ENCODE data around the gene MEAK7.
A peak's percentile ranks its signal among the peaks of the same experiment; 100 is the strongest.

Gene MEAK7

GRCh38 chr16:84535851-84536250, 31.4 kb upstream of the MEAK7 start:
- no peak overlapping the region for H2BK15ac ChIP-seq (replicated peaks; ENCODE audit: low read depth)
- no peak overlapping the region for H3K56ac ChIP-seq (ENCODE audit: low read length)
- WGBS (ENCODE audit: extremely low coverage, insufficient coverage, low lambda C conversion rate) = no CpG with 5 or more reads among the region's 9 CpGs
- no peak overlapping the region for H2AK5ac ChIP-seq (ENCODE audit: low read length)
- no peak overlapping the region for H3K23ac ChIP-seq (ENCODE audit: low read length)
- no peak overlapping the region for H4K8ac ChIP-seq (ENCODE audit: low read depth, low read length)
- no peak overlapping the region for H3K4ac ChIP-seq (ENCODE audit: low read depth, low read length)
- H3K27ac ChIP-seq (ENCODE audit: low read depth, low read length) = no peak overlapping the region
- H3K4me1 ChIP-seq (ENCODE audit: control insufficient read depth, low read depth, low read length) = peaks cover 7% of the 10 kb centered on the region
- no peaks in the 10 kb centered on the region for H3K79me2 ChIP-seq (ENCODE audit: control insufficient read depth, insufficient read depth, low read length)
- H2BK120ac ChIP-seq (ENCODE audit: low read depth, low read length) = no peak overlapping the region
- H3K18ac ChIP-seq (ENCODE audit: low read length) = no peak overlapping the region
- no peak overlapping the region for H4K5ac ChIP-seq (ENCODE audit: low read length)
- H3K4me2 ChIP-seq (ENCODE audit: low read length) = no peak overlapping the region
- H3K27me3 ChIP-seq (ENCODE audit: insufficient read depth, low read length, poor library complexity) = no peaks in the 10 kb centered on the region
- H2BK5ac ChIP-seq (ENCODE audit: low read length) = no peak overlapping the region
- H3K4me3 ChIP-seq (ENCODE audit: low read length) = no peak overlapping the region
- no peaks in the 10 kb centered on the region for H3K36me3 ChIP-seq (ENCODE audit: control insufficient read depth, insufficient read depth, low read length)
- no peak overlapping the region for H3K9ac ChIP-seq (ENCODE audit: low read length)
- DNase-seq = no peak
- H3K79me1 ChIP-seq (ENCODE audit: low read length) = no peaks in the 10 kb centered on the region

- no peak overlapping the region for H3K56ac ChIP-seq (ENCODE audit: low read length)
- no peaks in the 10 kb centered on the region for H3K79me2 ChIP-seq (ENCODE audit: control insufficient read depth, insufficient read depth, low read length)
- no peak overlapping the region for H3K18ac ChIP-seq (ENCODE audit: low read length)
- H2AK5ac ChIP-seq (ENCODE audit: low read length) = no peak overlapping the region
- H3K79me1 ChIP-seq (ENCODE audit: low read length) = no peaks in the 10 kb centered on the region
- H2BK15ac ChIP-seq (replicated peaks; ENCODE audit: low read depth) = no peak overlapping the region
- no peak overlapping the region for H4K8ac ChIP-seq (ENCODE audit: low read depth, low read length)
- DNase-seq = peak; percentile 53
- H3K4me2 ChIP-seq (ENCODE audit: low read length) = no peak overlapping the region
- H4K5ac ChIP-seq (ENCODE audit: low read length) = no peak overlapping the region
- H2BK5ac ChIP-seq (ENCODE audit: low read length) = no peak overlapping the region
- no peak overlapping the region for H3K9ac ChIP-seq (ENCODE audit: low read length)
- no peak overlapping the region for H3K4ac ChIP-seq (ENCODE audit: low read depth, low read length)
- no peak overlapping the region for H2BK120ac ChIP-seq (ENCODE audit: low read depth, low read length)
- H3K4me1 ChIP-seq (ENCODE audit: control insufficient read depth, low read depth, low read length) = peaks cover 7% of the 10 kb centered on the region
- H3K23ac ChIP-seq (ENCODE audit: low read length) = no peak overlapping the region
- H3K36me3 ChIP-seq (ENCODE audit: control insufficient read depth, insufficient read depth, low read length) = no peaks in the 10 kb centered on the region
- no peak overlapping the region for H3K4me3 ChIP-seq (ENCODE audit: low read length)
- no peaks in the 10 kb centered on the region for H3K27me3 ChIP-seq (ENCODE audit: insufficient read depth, low read length, poor library complexity)
- no CpG with 5 or more reads among the region's 6 CpGs for WGBS (ENCODE audit: extremely low coverage, insufficient coverage, low lambda C conversion rate)
- H3K27ac ChIP-seq (ENCODE audit: low read depth, low read length) = no peak overlapping the region
Measured at GRCh38 chr16:84535408-84535807, 30.9 kb upstream of the MEAK7 start.

GRCh38 chr16:84534815-84535214, 30.4 kb upstream of the MEAK7 start:
- H2BK5ac ChIP-seq (ENCODE audit: low read length) = no peak overlapping the region
- DNase-seq = no peak
- peaks cover 7% of the 10 kb centered on the region for H3K4me1 ChIP-seq (ENCODE audit: control insufficient read depth, low read depth, low read length)
- no peak overlapping the region for H2AK5ac ChIP-seq (ENCODE audit: low read length)
- no peak overlapping the region for H3K4me3 ChIP-seq (ENCODE audit: low read length)
- no peaks in the 10 kb centered on the region for H3K79me2 ChIP-seq (ENCODE audit: control insufficient read depth, insufficient read depth, low read length)
- no peak overlapping the region for H4K8ac ChIP-seq (ENCODE audit: low read depth, low read length)
- H3K18ac ChIP-seq (ENCODE audit: low read length) = no peak overlapping the region
- no peak overlapping the region for H3K27ac ChIP-seq (ENCODE audit: low read depth, low read length)
- H4K5ac ChIP-seq (ENCODE audit: low read length) = no peak overlapping the region
- no peaks in the 10 kb centered on the region for H3K36me3 ChIP-seq (ENCODE audit: control insufficient read depth, insufficient read depth, low read length)
- no peak overlapping the region for H3K9ac ChIP-seq (ENCODE audit: low read length)
- H3K27me3 ChIP-seq (ENCODE audit: insufficient read depth, low read length, poor library complexity) = no peaks in the 10 kb centered on the region
- H3K56ac ChIP-seq (ENCODE audit: low read length) = no peak overlapping the region
- H3K4me2 ChIP-seq (ENCODE audit: low read length) = no peak overlapping the region
- H3K23ac ChIP-seq (ENCODE audit: low read length) = no peak overlapping the region
- H2BK15ac ChIP-seq (replicated peaks; ENCODE audit: low read depth) = no peak overlapping the region
- H3K4ac ChIP-seq (ENCODE audit: low read depth, low read length) = no peak overlapping the region
- 100% methylated on average over 1 of the region's 5 CpGs for WGBS (ENCODE audit: extremely low coverage, insufficient coverage, low lambda C conversion rate)
- no peaks in the 10 kb centered on the region for H3K79me1 ChIP-seq (ENCODE audit: low read length)
- no peak overlapping the region for H2BK120ac ChIP-seq (ENCODE audit: low read depth, low read length)

- H3K79me2 ChIP-seq (ENCODE audit: control insufficient read depth, insufficient read depth, low read length) = no peaks in the 10 kb centered on the region
- H3K4ac ChIP-seq (ENCODE audit: low read depth, low read length) = peak overlapping the region; percentile 48
- no peaks in the 10 kb centered on the region for H3K27me3 ChIP-seq (ENCODE audit: insufficient read depth, low read length, poor library complexity)
- no peak overlapping the region for H2BK15ac ChIP-seq (replicated peaks; ENCODE audit: low read depth)
- no peak overlapping the region for H3K18ac ChIP-seq (ENCODE audit: low read length)
- no peak overlapping the region for H4K5ac ChIP-seq (ENCODE audit: low read length)
- no CpG with 5 or more reads among the region's 11 CpGs for WGBS (ENCODE audit: extremely low coverage, insufficient coverage, low lambda C conversion rate)
- H2BK5ac ChIP-seq (ENCODE audit: low read length) = no peak overlapping the region
- no peak for DNase-seq
- H3K4me2 ChIP-seq (ENCODE audit: low read length) = no peak overlapping the region
- H2BK120ac ChIP-seq (ENCODE audit: low read depth, low read length) = peak overlapping the region; percentile 62
- peak overlapping the region; percentile 25 for H3K56ac ChIP-seq (ENCODE audit: low read length)
- peaks cover 7% of the 10 kb centered on the region for H3K4me1 ChIP-seq (ENCODE audit: control insufficient read depth, low read depth, low read length)
- no peak overlapping the region for H3K23ac ChIP-seq (ENCODE audit: low read length)
- H2AK5ac ChIP-seq (ENCODE audit: low read length) = no peak overlapping the region
- H3K27ac ChIP-seq (ENCODE audit: low read depth, low read length) = peak overlapping the region; percentile 66
- H3K4me3 ChIP-seq (ENCODE audit: low read length) = no peak overlapping the region
- H3K79me1 ChIP-seq (ENCODE audit: low read length) = no peaks in the 10 kb centered on the region
- no peak overlapping the region for H3K9ac ChIP-seq (ENCODE audit: low read length)
- no peak overlapping the region for H4K8ac ChIP-seq (ENCODE audit: low read depth, low read length)
- H3K36me3 ChIP-seq (ENCODE audit: control insufficient read depth, insufficient read depth, low read length) = no peaks in the 10 kb centered on the region
Measured at GRCh38 chr16:84532855-84533486, 28.5 kb upstream of the MEAK7 start.

GRCh38 chr16:84532291-84532724, 27.8 kb upstream of the MEAK7 start:
- Histone ChIP-seq H4K5ac (ENCODE audit: low read length) (no peak overlapping the region), H3K4ac (ENCODE audit: low read depth, low read length) (no peak overlapping the region), H2BK120ac (ENCODE audit: low read depth, low read length) (no peak overlapping the region), H3K4me3 (ENCODE audit: low read length) (no peak overlapping the region), H2BK15ac (replicated peaks; ENCODE audit: low read depth) (no peak overlapping the region), H3K79me2 (ENCODE audit: control insufficient read depth, insufficient read depth, low read length) (no peaks in the 10 kb centered on the region), H3K23ac (ENCODE audit: low read length) (no peak overlapping the region), H2BK5ac (ENCODE audit: low read length) (no peak overlapping the region), H3K4me2 (ENCODE audit: low read length) (no peak overlapping the region), H4K8ac (ENCODE audit: low read depth, low read length) (no peak overlapping the region), H2AK5ac (ENCODE audit: low read length) (no peak overlapping the region), H3K27ac (ENCODE audit: low read depth, low read length) (peak overlapping the region; percentile 66), H3K18ac (ENCODE audit: low read length) (no peak overlapping the region), H3K36me3 (ENCODE audit: control insufficient read depth, insufficient read depth, low read length) (no peaks in the 10 kb centered on the region), H3K27me3 (ENCODE audit: insufficient read depth, low read length, poor library complexity) (no peaks in the 10 kb centered on the region), H3K9ac (ENCODE audit: low read length) (no peak overlapping the region), H3K56ac (ENCODE audit: low read length) (no peak overlapping the region), H3K4me1 (ENCODE audit: control insufficient read depth, low read depth, low read length) (peaks cover 7% of the 10 kb centered on the region), H3K79me1 (ENCODE audit: low read length) (no peaks in the 10 kb centered on the region)
- DNase-seq = peak; percentile 99
- WGBS (ENCODE audit: extremely low coverage, insufficient coverage, low lambda C conversion rate) = no CpG with 5 or more reads among the region's 10 CpGs

- H3K27ac ChIP-seq (ENCODE audit: low read depth, low read length) = peak overlapping the region; percentile 53
- H3K36me3 ChIP-seq (ENCODE audit: control insufficient read depth, insufficient read depth, low read length) = no peaks in the 10 kb centered on the region
- no peak overlapping the region for H2BK15ac ChIP-seq (replicated peaks; ENCODE audit: low read depth)
- peaks cover 7% of the 10 kb centered on the region for H3K4me1 ChIP-seq (ENCODE audit: control insufficient read depth, low read depth, low read length)
- no peak overlapping the region for H2BK120ac ChIP-seq (ENCODE audit: low read depth, low read length)
- H3K56ac ChIP-seq (ENCODE audit: low read length) = peak overlapping the region; percentile 39
- DNase-seq = peak; percentile 73
- H3K9ac ChIP-seq (ENCODE audit: low read length) = no peak overlapping the region
- no peaks in the 10 kb centered on the region for H3K79me1 ChIP-seq (ENCODE audit: low read length)
- no peak overlapping the region for H2BK5ac ChIP-seq (ENCODE audit: low read length)
- H3K4me2 ChIP-seq (ENCODE audit: low read length) = no peak overlapping the region
- no peaks in the 10 kb centered on the region for H3K79me2 ChIP-seq (ENCODE audit: control insufficient read depth, insufficient read depth, low read length)
- no peak overlapping the region for H4K5ac ChIP-seq (ENCODE audit: low read length)
- no peak overlapping the region for H3K4ac ChIP-seq (ENCODE audit: low read depth, low read length)
- H3K23ac ChIP-seq (ENCODE audit: low read length) = no peak overlapping the region
- H3K4me3 ChIP-seq (ENCODE audit: low read length) = no peak overlapping the region
- no peaks in the 10 kb centered on the region for H3K27me3 ChIP-seq (ENCODE audit: insufficient read depth, low read length, poor library complexity)
- no peak overlapping the region for H2AK5ac ChIP-seq (ENCODE audit: low read length)
- H3K18ac ChIP-seq (ENCODE audit: low read length) = no peak overlapping the region
- WGBS (ENCODE audit: extremely low coverage, insufficient coverage, low lambda C conversion rate) = no CpG with 5 or more reads among the region's 9 CpGs
- H4K8ac ChIP-seq (ENCODE audit: low read depth, low read length) = no peak overlapping the region
Measured at GRCh38 chr16:84531671-84532111, 27.2 kb upstream of the MEAK7 start.
